H1 (cell line): Measurements from ENCODE around the gene PARD3. TPM values are rescaled to one million over a fixed set of nuclear protein-coding genes. Genes with fewer than 3 reads are reported as not detected.

ENCODE experiments used
- CTCF ChIA-PET: fragments of 300-600 bp; sonication (Branson Sonifier 250); formaldehyde crosslinking; loops from one replicate; lab custom pipeline; 2021; ENCODE audit not compliant: partially characterized antibody; lab: Charles Lee
- POLR2A ChIA-PET: fragments of 300-600 bp; sonication (Branson Sonifier 250); formaldehyde crosslinking; loops from one replicate; lab custom pipeline; 2021; ENCODE audit warnings: inconsistent platforms; ENCODE audit not compliant: partially characterized antibody; lab: Charles Lee
- DNase-seq, 2 experiments: peaks; one replicate each; pipeline versions ENCODE4 v3.0.0 to v3.0.0-alpha.2; 2010 to 2022; ENCODE audit warnings: low spot score in 2 of 2, low read depth in 1 of 2, mixed read lengths in 1 of 2
- FAIRE-seq: peaks from 2 replicates; lab custom pipeline; 2011; peaks lifted over from hg19 to GRCh38; lab: Jason Lieb, UNC
- H2AFZ ChIP-seq: 2 replicates; pipeline ENCODE4 v1.8.1; 2012; ENCODE audit warnings: low read length, inconsistent platforms
- H2AK5ac ChIP-seq: 2 replicates; pipeline ENCODE4 v1.6.1; 2013; ENCODE audit warnings: low read depth, low read length
- H2BK120ac ChIP-seq: replicated peaks from 2 replicates; pipeline ENCODE3; 2013; ENCODE audit warnings: low read depth, low read length, inconsistent platforms
- H2BK12ac ChIP-seq: 2 replicates; pipeline ENCODE4 v1.6.1; 2013; ENCODE audit warnings: low read depth, low read length
- H2BK15ac ChIP-seq: 2 replicates; pipeline ENCODE4 v1.6.1; 2013; ENCODE audit warnings: low read length
- H2BK20ac ChIP-seq: 2 replicates; pipeline ENCODE4 v1.6.1; 2013; ENCODE audit warnings: low read length
- H2BK5ac ChIP-seq: 2 replicates; pipeline ENCODE4 v1.6.1; 2013; ENCODE audit warnings: low read depth, low read length
- H3K14ac ChIP-seq: 2 replicates; pipeline ENCODE4 v1.6.1; 2013; ENCODE audit warnings: inconsistent platforms; ENCODE audit not compliant: insufficient read length
- H3K18ac ChIP-seq: 2 replicates; pipeline ENCODE4 v1.6.1; 2013; ENCODE audit warnings: low read length; ENCODE audit errors: extremely low read depth
- H3K23ac ChIP-seq: 2 replicates; pipeline ENCODE4 v1.6.1; 2013; ENCODE audit warnings: inconsistent platforms; ENCODE audit not compliant: insufficient read length
- H3K23me2 ChIP-seq: 2 replicates; pipeline ENCODE4 v1.6.1; 2013; ENCODE audit warnings: low read depth, low read length
- H3K27ac ChIP-seq: 2 replicates; pipeline ENCODE4 v1.6.1; 2011; ENCODE audit warnings: low read depth, low read length, inconsistent platforms
- H3K27me3 ChIP-seq, 4 experiments: replicated peaks in 1 of 4; 1 replicate in 1 of 4; 2 replicates in 3 of 4; pipeline versions ENCODE4 v1.6.1 to v1.8.1; 2011 to 2013; ENCODE audit warnings: low read length in 3 of 4, mild to moderate bottlenecking in 3 of 4, inconsistent platforms in 2 of 4, mixed read lengths in 2 of 4, moderate library complexity in 1 of 4; ENCODE audit not compliant: control insufficient read depth in 3 of 4, insufficient read depth in 3 of 4; ENCODE audit errors: extremely low read depth in 1 of 4
- H3K36me3 ChIP-seq, 4 experiments: 2 replicates each; pipeline versions ENCODE4 v1.6.1 to v1.8.1; 2011 to 2013; ENCODE audit warnings: mild to moderate bottlenecking in 4 of 4, low read length in 3 of 4, moderate library complexity in 2 of 4, control low read depth in 1 of 4, inconsistent platforms in 1 of 4; ENCODE audit not compliant: insufficient read depth in 4 of 4, control insufficient read depth in 2 of 4
- H3K4ac ChIP-seq: replicated peaks from 2 replicates; pipeline ENCODE3; 2013; ENCODE audit warnings: low read length, low read depth, mixed read lengths, inconsistent platforms; ENCODE audit not compliant: insufficient read length
- H3K4me1 ChIP-seq, 4 experiments: replicated peaks in 1 of 4; 1 replicate in 1 of 4; 2 replicates in 3 of 4; pipeline versions ENCODE4 v1.6.1 to v1.8.1; 2011 to 2013; ENCODE audit warnings: low read length in 3 of 4, inconsistent platforms in 2 of 4, mixed read lengths in 1 of 4; ENCODE audit not compliant: insufficient read depth in 4 of 4, control insufficient read depth in 3 of 4
- H3K4me2 ChIP-seq, 2 experiments: 2 replicates each; pipeline versions ENCODE4 v1.6.1 to v1.8.1; 2011 to 2013; ENCODE audit warnings: low read depth in 2 of 2, low read length in 2 of 2, control low read depth in 1 of 2, inconsistent platforms in 1 of 2, mild to moderate bottlenecking in 1 of 2; ENCODE audit not compliant: insufficient read depth in 1 of 2
- H3K4me3 ChIP-seq, 4 experiments: fragments of 200-600, 300-600 bp in 1 of 4; sonication (generic), shearing (Covaris generic), sonication (Bioruptor Twin) in 1 of 4; 2 replicates each; pipeline versions ENCODE4 v1.5.1 to v1.8.1; 2011 to 2016; ENCODE audit warnings: low read length in 4 of 4, low read depth in 3 of 4, control low read depth in 2 of 4, inconsistent platforms in 2 of 4, mild to moderate bottlenecking in 2 of 4, mixed read lengths in 1 of 4, moderate library complexity in 1 of 4; ENCODE audit not compliant: insufficient read depth in 2 of 4; ENCODE audit errors: extremely low read depth in 1 of 4
- H3K56ac ChIP-seq: replicated peaks from 2 replicates; pipeline ENCODE3; 2013; ENCODE audit warnings: low read depth, mild to moderate bottlenecking, mixed read lengths, low read length, inconsistent platforms; ENCODE audit not compliant: insufficient read length
- H3K79me1 ChIP-seq: 2 replicates; pipeline ENCODE4 v1.6.1; 2013; ENCODE audit warnings: low read depth, low read length, control low read depth
- H3K79me2 ChIP-seq, 2 experiments: 2 replicates each; pipeline versions ENCODE4 v1.6.1 to v1.8.1; 2012 to 2013; ENCODE audit warnings: low read length in 2 of 2, mild to moderate bottlenecking in 2 of 2, inconsistent platforms in 1 of 2; ENCODE audit not compliant: insufficient read depth in 2 of 2, control insufficient read depth in 1 of 2
- H3K9ac ChIP-seq, 4 experiments: replicated peaks in 1 of 4; 1 replicate in 1 of 4; 2 replicates in 3 of 4; pipeline versions ENCODE4 v1.6.1 to v1.8.1; 2011 to 2013; ENCODE audit warnings: low read depth in 3 of 4, low read length in 3 of 4, control low read depth in 2 of 4, mild to moderate bottlenecking in 2 of 4, moderate library complexity in 2 of 4, inconsistent platforms in 1 of 4; ENCODE audit errors: extremely low read depth in 1 of 4
- H3K9me3 ChIP-seq, 2 experiments: 2 replicates each; pipeline versions ENCODE4 v1.6.1 to v1.8.1; 2012 to 2013; ENCODE audit warnings: mild to moderate bottlenecking in 2 of 2, moderate library complexity in 2 of 2, control low read depth in 1 of 2, inconsistent platforms in 1 of 2, low read depth in 1 of 2, low read length in 1 of 2, mixed read lengths in 1 of 2; ENCODE audit not compliant: insufficient read depth in 2 of 2
- H4K20me1 ChIP-seq, 2 experiments: replicated peaks in 1 of 2; 2 replicates each; pipeline versions ENCODE3 to v1.8.1; 2011 to 2013; ENCODE audit warnings: inconsistent platforms in 2 of 2, low read length in 2 of 2, mild to moderate bottlenecking in 1 of 2; ENCODE audit not compliant: insufficient read depth in 2 of 2, control insufficient read depth in 1 of 2
- H4K5ac ChIP-seq: 2 replicates; pipeline ENCODE4 v1.6.1; 2013; ENCODE audit warnings: low read length, low read depth, mixed read lengths, inconsistent platforms; ENCODE audit not compliant: insufficient read length
- H4K8ac ChIP-seq: 2 replicates; pipeline ENCODE4 v1.8.0; 2013; ENCODE audit warnings: mild to moderate bottlenecking, moderate library complexity, low read length, inconsistent platforms; ENCODE audit not compliant: insufficient read depth; ENCODE audit errors: extremely low read depth
- H4K91ac ChIP-seq: replicated peaks from 2 replicates; pipeline ENCODE3; 2013; ENCODE audit warnings: low read length, mixed read lengths, inconsistent platforms; ENCODE audit not compliant: insufficient read length
- KDM1A ChIP-seq: fragments of 200-600, 300-600 bp; sonication (generic); IDR thresholded peaks from 2 replicates; pipeline ENCODE4 v1.7.1; 2016; ENCODE audit warnings: mild to moderate bottlenecking, low read length, borderline replicate concordance
- SP2 ChIP-seq: IDR thresholded peaks from 2 replicates; pipeline ENCODE4 v1.6.1; 2012; ENCODE audit warnings: mild to moderate bottlenecking, low read length, inconsistent platforms
- WGBS, 2 experiments: shearing (Covaris generic) in 1 of 2; methylation state at CpG; one replicate each; pipeline versions ENCODE4 v1.1.6 to v1.1.7; 2013 to 2015; ENCODE audit warnings: low lambda C conversion rate in 2 of 2, mixed read lengths in 2 of 2, inconsistent platforms in 1 of 2, low coverage in 1 of 2, missing lambda C conversion rate in 1 of 2; ENCODE audit not compliant: insufficient replicate concordance in 2 of 2, insufficient coverage in 1 of 2, insufficient read length in 1 of 2; ENCODE audit errors: extremely low coverage in 1 of 2, missing lambda C conversion rate in 1 of 2; 5-methylcytosine and 5-hydroxymethylcytosine counted together
- polyA plus RNA-seq, 7 experiments: library from polyadenylated mRNA; depleted of rRNA in 3 of 7; stranded (reverse) in 5 of 7; unstranded in 2 of 7; fragments of >200 nt in 5 of 7; fragments of 200-250 nt in 2 of 7; gene quantifications; 1 replicate in 5 of 7; 2 replicates in 1 of 7; 4 replicates in 1 of 7; pipeline versions ENCODE4 v1.2.1 to v1.2.3, GENCODE V29; 2011 to 2013; ENCODE audit warnings: missing spikeins in 2 of 7, mixed read lengths in 2 of 7
- total RNA-seq: library from RNA; stranded (reverse); fragmentation: NEBNext Ultra II Directional; extraction: Animal tissue kit (Norgen Biotek cat#: 25700); gene quantifications from 2 replicates; pipeline ENCODE4 v1.2.1, GENCODE V29; 2021

PARD3 gene
- total and polyA plus RNA-seq, 2 of the 8 experiments (the other 6 are each of a cell fraction or from before 2014, with no cell fraction given) = 19.7 to 49.1 TPM

DNA sequence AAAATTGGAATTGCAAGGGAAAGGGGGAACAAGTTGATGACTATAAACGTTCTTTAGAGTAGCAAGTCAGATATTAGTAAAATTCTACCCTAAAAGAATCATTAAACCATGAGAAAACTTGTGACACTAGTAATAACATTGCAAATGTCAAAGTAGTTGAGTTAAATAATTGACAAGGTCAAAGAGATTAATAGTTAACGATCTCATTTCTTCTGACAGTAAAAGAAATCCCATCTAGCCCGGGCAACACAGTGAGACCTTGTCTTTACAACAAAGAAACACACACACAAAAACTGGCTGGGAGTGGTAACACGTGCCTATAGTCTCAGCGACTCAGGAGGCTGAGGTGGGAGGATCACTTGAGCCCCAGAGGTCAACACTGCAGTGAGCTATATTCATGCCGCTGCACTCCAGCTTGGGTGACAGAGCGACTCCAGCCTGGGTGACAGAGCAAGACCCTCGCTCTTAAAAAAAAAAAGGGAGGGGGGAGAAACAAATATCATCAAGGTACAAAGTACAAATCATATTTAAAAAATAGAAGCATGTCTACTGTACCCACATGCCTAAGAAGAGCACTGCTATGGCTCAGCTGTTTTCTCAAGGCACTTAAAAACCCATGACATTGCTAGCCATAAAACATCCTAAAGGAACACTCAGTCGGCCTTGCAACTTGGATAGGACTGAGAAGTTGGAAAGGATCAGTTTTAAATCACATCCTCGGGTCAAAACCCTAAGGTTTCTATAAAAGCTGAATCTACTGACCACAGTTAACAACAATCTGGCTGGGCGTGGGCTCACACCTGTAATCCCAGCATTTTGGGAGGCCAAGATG is 401.1 kb downstream of the PARD3 start:
- Histone ChIP-seq H3K23me2 (no peaks in the 10 kb centered on the region), H3K79me1 (no peaks in the 10 kb centered on the region), H3K4me1 (peaks cover 0 to 20% (median 8%) of the 10 kb centered on the region in 4 experiments; a peak in 3 of 7 replicates), H2BK20ac (no peak overlapping the region), H2BK5ac (no peak overlapping the region), H4K91ac (no peak overlapping the region), H4K20me1 (no peaks in the 10 kb centered on the region), H3K14ac (no peak overlapping the region), H3K27me3 (no peaks in the 10 kb centered on the region), H3K9me3 (no peaks in the 10 kb centered on the region), H2BK15ac (no peak overlapping the region), H3K23ac (no peak overlapping the region), H2BK12ac (no peak overlapping the region), H3K36me3 (no peaks in the 10 kb centered on the region), H4K8ac (no peak overlapping the region), H2AFZ (no peak overlapping the region), H3K56ac (no peak overlapping the region), H3K18ac (no peak overlapping the region), H2BK120ac (no peak overlapping the region), H3K79me2 (0 out of 4 replicates have a peak, but pooled peaks cover 0 to 3% of the 10 kb centered on the region in 2 experiments), H3K27ac (no peak overlapping the region), H3K4me2 (0 out of 4 replicates have a peak overlapping the region, but pooled peaks have one; percentile 31 to 47), H3K4me3 (0 out of 8 replicates have a peak overlapping the region, but pooled peaks of 1 of the 4 experiments have one; percentile 7), H4K5ac (no peak overlapping the region), H2AK5ac (no peak overlapping the region), H3K9ac (no peak overlapping the region), H3K4ac (no peak overlapping the region)
- TF ChIP-seq SP2 = no peak
- TF ChIP-seq KDM1A = peak; percentile 61; the same call in 1 of the 2 replicates
- 88% methylated on average over 11 of the region's 11 CpGs; no CpG with 5 or more reads in 1 of the 2 experiments for WGBS, 2 experiments
- ChIA-PET CTCF (no interaction called here), POLR2A (interaction anchor here (1.0 kb wide), 1 partner anchor 21 kb away, joined by 3 read pairs; no protein-coding TSS in a partner anchor)
- no peak for DNase-seq
- FAIRE-seq = no peak
